GM13977 (cell line): ENCODE data around the gene KL.

Source experiments
- DNase-seq: peaks from one replicate; pipeline ENCODE4 v3.0.0; 2012; ENCODE audit warnings: low spot score
- CTCF ChIP-seq: IDR thresholded peaks from 2 replicates; pipeline ENCODE4 v1.5.1; 2012; ENCODE audit warnings: mild to moderate bottlenecking, control low read depth; ENCODE audit not compliant: insufficient read depth; ENCODE audit errors: extremely low read depth, missing control alignments
- in situ Hi-C: fragments of 300-500 bp; cut with MboI; formaldehyde crosslinking; loops from one replicate; pipeline ENCODE4 v1.12.0; 2022; ENCODE audit warnings: low sequenced_read_pairs, low pct_unique_long_range_greater_than_20kb, mixed read lengths, inconsistent platforms; ENCODE audit not compliant: unreplicated experiment

KL gene

GRCh38 chr13:33080972-33081590, 64.9 kb downstream of the KL start:
- in situ Hi-C loops: no loop called here
- DNase-seq: no peak
- TF ChIP-seq CTCF: no peak

GRCh38 chr13:33081666-33082065, 65.4 kb downstream of the KL start:
- DNase-seq: no peak
- no peak for TF ChIP-seq CTCF
- in situ Hi-C loops: no loop called here

- no peak for TF ChIP-seq CTCF
- in situ Hi-C loops: no loop called here
- no peak for DNase-seq
Observed at GRCh38 chr13:33083054-33083453, 66.8 kb downstream of the KL start.

- no peak for TF ChIP-seq CTCF
- in situ Hi-C loops: no loop called here
- no peak for DNase-seq
Observed at GRCh38 chr13:33087091-33087490, 70.9 kb downstream of the KL start.

- DNase-seq: no peak
- TF ChIP-seq CTCF: no peak
- in situ Hi-C loops: no loop called here
Observed at GRCh38 chr13:33087790-33088189, 71.6 kb downstream of the KL start.

GRCh38 chr13:33089311-33089710, 73.1 kb downstream of the KL start:
- DNase-seq: no peak
- in situ Hi-C loops: no loop called here

More at GRCh38 chr13:33089311-33089710, 73.1 kb downstream of the KL start:
- no peak for TF ChIP-seq CTCF
